ENCODE data around the gene FAM83B. TPM values are rescaled to one million over a fixed set of nuclear protein-coding genes. Genes with fewer than 3 reads are reported as not detected.
"Not testable (repeated sequence)": the region's sequence is repeated elsewhere in the genome, so short reads cannot be mapped to it uniquely, and the experiment has no call there.

Gene FAM83B, protein sequence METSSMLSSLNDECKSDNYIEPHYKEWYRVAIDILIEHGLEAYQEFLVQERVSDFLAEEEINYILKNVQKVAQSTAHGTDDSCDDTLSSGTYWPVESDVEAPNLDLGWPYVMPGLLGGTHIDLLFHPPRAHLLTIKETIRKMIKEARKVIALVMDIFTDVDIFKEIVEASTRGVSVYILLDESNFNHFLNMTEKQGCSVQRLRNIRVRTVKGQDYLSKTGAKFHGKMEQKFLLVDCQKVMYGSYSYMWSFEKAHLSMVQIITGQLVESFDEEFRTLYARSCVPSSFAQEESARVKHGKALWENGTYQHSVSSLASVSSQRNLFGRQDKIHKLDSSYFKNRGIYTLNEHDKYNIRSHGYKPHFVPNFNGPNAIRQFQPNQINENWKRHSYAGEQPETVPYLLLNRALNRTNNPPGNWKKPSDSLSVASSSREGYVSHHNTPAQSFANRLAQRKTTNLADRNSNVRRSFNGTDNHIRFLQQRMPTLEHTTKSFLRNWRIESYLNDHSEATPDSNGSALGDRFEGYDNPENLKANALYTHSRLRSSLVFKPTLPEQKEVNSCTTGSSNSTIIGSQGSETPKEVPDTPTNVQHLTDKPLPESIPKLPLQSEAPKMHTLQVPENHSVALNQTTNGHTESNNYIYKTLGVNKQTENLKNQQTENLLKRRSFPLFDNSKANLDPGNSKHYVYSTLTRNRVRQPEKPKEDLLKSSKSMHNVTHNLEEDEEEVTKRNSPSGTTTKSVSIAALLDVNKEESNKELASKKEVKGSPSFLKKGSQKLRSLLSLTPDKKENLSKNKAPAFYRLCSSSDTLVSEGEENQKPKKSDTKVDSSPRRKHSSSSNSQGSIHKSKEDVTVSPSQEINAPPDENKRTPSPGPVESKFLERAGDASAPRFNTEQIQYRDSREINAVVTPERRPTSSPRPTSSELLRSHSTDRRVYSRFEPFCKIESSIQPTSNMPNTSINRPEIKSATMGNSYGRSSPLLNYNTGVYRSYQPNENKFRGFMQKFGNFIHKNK
- total RNA-seq (2021): 5.2 and 5.7 TPM in 2 replicates
- long read RNA-seq, transcript FAM83B-201 (5 exons, 3,167 nt): major isoform, 7 of 9 reads
- long read RNA-seq, partial matches to known transcripts: 1 of 9 reads
- long read RNA-seq, other reads (novel, unspliced or antisense): 1 of 9 reads

DNA sequence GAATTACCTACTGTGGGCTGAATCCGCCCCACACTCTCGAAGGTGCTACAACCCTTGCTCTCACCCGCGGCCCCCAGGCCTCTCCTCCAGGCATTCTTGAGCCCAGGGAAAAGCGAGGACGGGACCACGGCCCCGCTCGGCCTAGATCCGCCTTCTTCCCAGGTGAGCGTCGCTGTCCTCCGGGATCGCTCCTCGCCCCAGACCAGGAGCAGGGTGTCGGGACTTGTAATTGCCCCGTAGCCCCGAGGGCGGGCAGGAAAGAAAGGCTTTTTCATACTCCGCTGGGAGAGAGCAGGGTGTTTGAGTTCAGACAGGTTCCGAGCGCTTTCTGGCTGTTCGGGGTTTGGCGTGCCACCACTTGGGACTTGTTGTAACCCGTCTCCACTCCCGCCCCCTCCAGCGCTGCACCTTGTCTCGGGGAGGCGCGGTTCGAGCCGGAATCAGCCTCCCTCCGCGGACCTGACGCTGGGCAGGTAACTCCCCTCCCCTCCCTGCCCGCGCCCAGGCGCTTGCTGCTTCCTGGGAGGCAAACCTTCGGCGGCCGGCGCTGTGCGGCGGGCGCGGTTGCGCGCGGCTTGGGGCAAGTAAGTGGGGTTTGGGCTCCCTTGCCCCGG, at the start of gene FAM83B:
Gene FAM83B, plus strand, starts transcription at position 529 of the 614 bp plus-strand sequence. CDS start 23,476 bp downstream, outside the sequence.
- H3K9me3 ChIP-seq (ENCODE audit: control insufficient read depth, low read depth, low read length): no peaks in the 10 kb centered on the region
- H4K5ac ChIP-seq (ENCODE audit: insufficient read length, low read depth, low read length): no peak within 1 kb of the TSS
- WGBS (ENCODE audit: extremely low coverage, insufficient read length, low lambda C conversion rate): no CpG with 5 or more reads among the region's 50 CpGs
- no peak within 1 kb of the TSS for H3K23ac ChIP-seq (ENCODE audit: insufficient read length, low read depth, low read length)
- H2BK12ac ChIP-seq (ENCODE audit: insufficient read length, low read depth, low read length): no peak within 1 kb of the TSS
- H4K20me1 ChIP-seq (ENCODE audit: control insufficient read depth, insufficient read depth, insufficient read length): no peaks in the 10 kb centered on the region
- no peak within 1 kb of the TSS for H3K27ac ChIP-seq (ENCODE audit: insufficient read length, low read depth, low read length)
- Mint-ChIP-seq H3K4me3 (peak within 1 kb of the TSS; percentile 90 to 91), H3K27ac (peak within 1 kb of the TSS; percentile 7 to 96 (median 69); a peak in 4 of 7 replicates), H3K27me3 (ENCODE audit: low read depth) (peaks cover 18% of the 10 kb centered on the region), H3K36me3 (ENCODE audit: insufficient read depth in 1 of 3, low read depth in 3 of 3) (peaks cover 0 to 6% (median 0%) of the 10 kb centered on the region in 3 experiments; a peak in 2 of 7 replicates), H3K9me3 (no peaks in the 10 kb centered on the region; a peak in 1 of 5 replicates), H3K4me1 (peaks cover 21 to 22% of the 10 kb centered on the region in 2 experiments)
- no peak within 1 kb of the TSS for H2AFZ ChIP-seq (ENCODE audit: low read length)
- no peaks in the 10 kb centered on the region for H3K79me2 ChIP-seq (ENCODE audit: insufficient read depth, low read length)
- peak; percentile 80 for DNase-seq
- H3T11ph ChIP-seq (ENCODE audit: low read length): no peak within 1 kb of the TSS
- H3K4me1 ChIP-seq (ENCODE audit: insufficient read depth, low read length): peaks cover 3% of the 10 kb centered on the region; the same call in 1 of the 2 replicates
- H3K23me2 ChIP-seq (ENCODE audit: insufficient read length, low read depth, low read length, poor library complexity, severe bottlenecking): peaks cover 7% of the 10 kb centered on the region
- peak within 1 kb of the TSS; percentile 69 for H3K4me2 ChIP-seq (ENCODE audit: insufficient read depth, insufficient read length, low read length)
- H3K56ac ChIP-seq (ENCODE audit: insufficient read length, low read depth, low read length): no peak within 1 kb of the TSS
- TF ChIP-seq, protein P1, sequence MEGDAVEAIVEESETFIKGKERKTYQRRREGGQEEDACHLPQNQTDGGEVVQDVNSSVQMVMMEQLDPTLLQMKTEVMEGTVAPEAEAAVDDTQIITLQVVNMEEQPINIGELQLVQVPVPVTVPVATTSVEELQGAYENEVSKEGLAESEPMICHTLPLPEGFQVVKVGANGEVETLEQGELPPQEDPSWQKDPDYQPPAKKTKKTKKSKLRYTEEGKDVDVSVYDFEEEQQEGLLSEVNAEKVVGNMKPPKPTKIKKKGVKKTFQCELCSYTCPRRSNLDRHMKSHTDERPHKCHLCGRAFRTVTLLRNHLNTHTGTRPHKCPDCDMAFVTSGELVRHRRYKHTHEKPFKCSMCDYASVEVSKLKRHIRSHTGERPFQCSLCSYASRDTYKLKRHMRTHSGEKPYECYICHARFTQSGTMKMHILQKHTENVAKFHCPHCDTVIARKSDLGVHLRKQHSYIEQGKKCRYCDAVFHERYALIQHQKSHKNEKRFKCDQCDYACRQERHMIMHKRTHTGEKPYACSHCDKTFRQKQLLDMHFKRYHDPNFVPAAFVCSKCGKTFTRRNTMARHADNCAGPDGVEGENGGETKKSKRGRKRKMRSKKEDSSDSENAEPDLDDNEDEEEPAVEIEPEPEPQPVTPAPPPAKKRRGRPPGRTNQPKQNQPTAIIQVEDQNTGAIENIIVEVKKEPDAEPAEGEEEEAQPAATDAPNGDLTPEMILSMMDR (conservative IDR thresholded peaks at IDR 0.05): no peak
- H2BK120ac ChIP-seq (ENCODE audit: low read depth, low read length, poor library complexity, severe bottlenecking): no peak within 1 kb of the TSS
- H3K9ac ChIP-seq (ENCODE audit: extremely low read depth, insufficient read length, low read length): peak within 1 kb of the TSS; percentile 29
- H3K14ac ChIP-seq (ENCODE audit: insufficient read depth, low read length): peak within 1 kb of the TSS; percentile 69
- no peak within 1 kb of the TSS for H3K4ac ChIP-seq (ENCODE audit: low read depth, low read length)
- H3K27me3 ChIP-seq (ENCODE audit: insufficient read depth, low read length): no peaks in the 10 kb centered on the region
- no peak within 1 kb of the TSS for H2BK5ac ChIP-seq (ENCODE audit: insufficient read length, low read length)
- no peaks in the 10 kb centered on the region for H3K79me1 ChIP-seq (ENCODE audit: insufficient read depth, low read depth, low read length, poor library complexity, severe bottlenecking)
- H3K18ac ChIP-seq (ENCODE audit: insufficient read length, low read depth, low read length): peak within 1 kb of the TSS; percentile 41
- no peak within 1 kb of the TSS for H4K91ac ChIP-seq (ENCODE audit: insufficient read length, low read depth, low read length)
- no peak within 1 kb of the TSS for H4K8ac ChIP-seq (replicated peaks; ENCODE audit: insufficient read length, low read depth, low read length)
- H2AK5ac ChIP-seq (ENCODE audit: insufficient read length, low read length): no peak within 1 kb of the TSS
- no peak within 1 kb of the TSS for H2BK20ac ChIP-seq (ENCODE audit: low read depth, low read length, poor library complexity, severe bottlenecking)
- H2BK15ac ChIP-seq (ENCODE audit: low read depth, low read length): no peak within 1 kb of the TSS

DNA sequence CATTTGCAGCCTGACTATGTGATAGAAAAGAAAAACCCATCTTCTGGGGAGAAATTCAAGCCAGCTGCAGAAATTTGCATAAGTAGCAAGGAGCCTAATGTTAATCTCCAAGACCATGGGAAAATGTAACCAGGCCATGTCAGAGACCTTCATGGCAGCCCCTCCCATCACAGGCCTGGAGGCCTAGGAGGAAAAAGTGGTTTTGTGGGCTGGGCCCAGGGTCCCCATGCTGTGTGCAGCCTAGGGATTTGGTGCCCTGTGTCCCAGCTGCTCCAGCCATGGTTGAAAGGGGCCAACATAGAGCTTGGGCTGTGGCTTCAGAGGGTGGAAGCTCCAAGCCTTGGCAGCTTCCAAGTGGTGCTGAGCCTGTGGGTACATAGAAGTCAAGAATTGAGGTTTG, 49.7 kb upstream of the FAM83B start:
- H3K56ac ChIP-seq (ENCODE audit: insufficient read length, low read depth, low read length); H4K91ac ChIP-seq (ENCODE audit: insufficient read length, low read depth, low read length); H3K27me3 Mint-ChIP-seq (ENCODE audit: low read depth); H3K27me3 ChIP-seq (ENCODE audit: insufficient read depth, low read length); H3K79me2 ChIP-seq (ENCODE audit: insufficient read depth, low read length); H2AK5ac ChIP-seq (ENCODE audit: insufficient read length, low read length); H3K27ac ChIP-seq (ENCODE audit: insufficient read length, low read depth, low read length); H3K23me2 ChIP-seq (ENCODE audit: insufficient read length, low read depth, low read length, poor library complexity, severe bottlenecking); H2BK20ac ChIP-seq (ENCODE audit: low read depth, low read length, poor library complexity, severe bottlenecking); H3K23ac ChIP-seq (ENCODE audit: insufficient read length, low read depth, low read length); H3K9ac ChIP-seq (ENCODE audit: extremely low read depth, insufficient read length, low read length); H3K14ac ChIP-seq (ENCODE audit: insufficient read depth, low read length); H2BK120ac ChIP-seq (ENCODE audit: low read depth, low read length, poor library complexity, severe bottlenecking); H3K4ac ChIP-seq (ENCODE audit: low read depth, low read length); H2BK5ac ChIP-seq (ENCODE audit: insufficient read length, low read length); H3K4me2 ChIP-seq (ENCODE audit: insufficient read depth, insufficient read length, low read length); H3K4me1 ChIP-seq (ENCODE audit: insufficient read depth, low read length); H3T11ph ChIP-seq (ENCODE audit: low read length); H4K5ac ChIP-seq (ENCODE audit: insufficient read length, low read depth, low read length); H4K20me1 ChIP-seq (ENCODE audit: control insufficient read depth, insufficient read depth, insufficient read length); H2BK12ac ChIP-seq (ENCODE audit: insufficient read length, low read depth, low read length); H2AFZ ChIP-seq (ENCODE audit: low read length); H3K4me1 Mint-ChIP-seq; H3K9me3 ChIP-seq (ENCODE audit: control insufficient read depth, low read depth, low read length); H3K4me3 Mint-ChIP-seq; DNase-seq; H4K8ac ChIP-seq (replicated peaks; ENCODE audit: insufficient read length, low read depth, low read length); H3K18ac ChIP-seq (ENCODE audit: insufficient read length, low read depth, low read length); H3K79me1 ChIP-seq (ENCODE audit: insufficient read depth, low read depth, low read length, poor library complexity, severe bottlenecking); H2BK15ac ChIP-seq (ENCODE audit: low read depth, low read length): not testable (repeated sequence)
- Mint-ChIP-seq H3K27ac (peak overlapping the region in 1 of 3 experiments; percentile 70; a peak in 1 of 7 replicates), H3K36me3 (ENCODE audit: insufficient read depth in 1 of 3, low read depth in 3 of 3) (peaks cover 10 to 13% (median 12%) of the 10 kb centered on the region in 3 experiments), H3K9me3 (peaks cover 19 to 25% of the 10 kb centered on the region in 2 experiments)

Measured in H9 (cell line).